H1 (cell line): ENCODE measurements around the gene C19orf18. TPM values are rescaled to one million over a fixed set of nuclear protein-coding genes. Genes with fewer than 3 reads are reported as not detected.

Experiments
- GTF2F1 ChIP-seq: IDR thresholded peaks from 2 replicates; pipeline ENCODE4 v1.6.1; 2012; ENCODE audit warnings: low read depth, low read length, improper control_type of control experiment, borderline replicate concordance
- SRF ChIP-seq: IDR thresholded peaks from 2 replicates; pipeline ENCODE4 v1.6.1; 2011; ENCODE audit warnings: mild to moderate bottlenecking, low read depth, low read length, moderate library complexity
- polyA plus RNA-seq, 7 experiments: library from polyadenylated mRNA; depleted of rRNA in 3 of 7; stranded (reverse) in 5 of 7; unstranded in 2 of 7; fragments of >200 nt in 5 of 7; fragments of 200-250 nt in 2 of 7; gene quantifications; 1 replicate in 5 of 7; 2 replicates in 1 of 7; 4 replicates in 1 of 7; pipeline versions ENCODE4 v1.2.1 to v1.2.3, GENCODE V29; 2011 to 2013; ENCODE audit warnings: missing spikeins in 2 of 7, mixed read lengths in 2 of 7
- total RNA-seq: library from RNA; stranded (reverse); fragmentation: NEBNext Ultra II Directional; extraction: Animal tissue kit (Norgen Biotek cat#: 25700); gene quantifications from 2 replicates; pipeline ENCODE4 v1.2.1, GENCODE V29; 2021

Gene C19orf18
- total and polyA plus RNA-seq, 2 of the 8 experiments (the other 6 are each of a cell fraction or from before 2014, with no cell fraction given) = 0.12 to 0.99 TPM

DNA sequence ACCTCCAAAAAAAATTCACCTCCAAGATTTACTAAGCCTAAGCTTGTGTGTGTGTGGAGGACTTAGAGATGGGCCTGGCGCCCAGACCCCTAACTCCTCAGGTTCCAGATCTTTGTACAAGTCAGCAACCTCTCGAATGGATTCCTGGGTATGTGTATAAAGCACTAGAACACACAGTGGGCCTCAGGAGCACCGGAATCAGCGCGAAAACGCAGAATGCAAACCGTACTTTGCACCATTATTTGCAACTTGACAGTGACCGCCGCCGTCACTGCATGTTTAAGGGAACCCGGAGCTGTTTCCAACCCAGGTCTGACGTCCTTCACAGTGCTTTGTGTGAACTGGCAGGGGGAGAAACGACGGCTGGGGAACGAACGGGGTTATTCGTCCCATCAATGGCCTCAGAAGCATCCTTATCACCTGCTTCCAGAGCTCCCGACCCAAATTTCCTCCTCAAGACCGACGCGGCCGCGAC, 27.6 kb upstream of the C19orf18 start (continued):
- no peak for TF ChIP-seq GTF2F1
- TF ChIP-seq SRF = no peak
